ENCODE results near the gene TRIML1. TPM values are rescaled to one million over a fixed set of nuclear protein-coding genes. Genes with fewer than 3 reads are reported as not detected.

TRIML1 gene
- total RNA-seq, 4 donors from 2014 or later, result not detected

GRCh38 chr4:188138227-188138626, 1.0 kb upstream of the TRIML1 start:
- 56 to 59% methylated on average over 10 of the region's 10 CpGs for WGBS, 2 donors
- intact Hi-C loops (cut with DNase I), result no loop called here
- H3K36me3 ChIP-seq, result no peaks in the 10 kb centered on the region
- H3K9me3 ChIP-seq, result no peaks in the 10 kb centered on the region
- no peak overlapping the region for H3K27ac ChIP-seq
- no peaks in the 10 kb centered on the region for H3K27me3 ChIP-seq
- no peaks in the 10 kb centered on the region for H3K4me1 ChIP-seq
- no peak for TF ChIP-seq POLR2A (IDR thresholded peaks at IDR 0.05)
- no peak overlapping the region for H3K4me3 ChIP-seq (replicated peaks in 1 of 3)
- DNase-seq, result no peak

GRCh38 chr4:188139671-188140070, 430 bp downstream of the TRIML1 start:
- no peak for DNase-seq
- intact Hi-C loops (cut with DNase I), result no loop called here
- Histone ChIP-seq H3K4me3 (replicated peaks in 1 of 3) (no peak overlapping the region), H3K36me3 (no peaks in the 10 kb centered on the region), H3K4me1 (no peaks in the 10 kb centered on the region), H3K27me3 (no peaks in the 10 kb centered on the region), H3K9me3 (no peaks in the 10 kb centered on the region), H3K27ac (no peak overlapping the region)
- TF ChIP-seq POLR2A (IDR thresholded peaks at IDR 0.05), result no peak
- TF ChIP-seq, protein P1, sequence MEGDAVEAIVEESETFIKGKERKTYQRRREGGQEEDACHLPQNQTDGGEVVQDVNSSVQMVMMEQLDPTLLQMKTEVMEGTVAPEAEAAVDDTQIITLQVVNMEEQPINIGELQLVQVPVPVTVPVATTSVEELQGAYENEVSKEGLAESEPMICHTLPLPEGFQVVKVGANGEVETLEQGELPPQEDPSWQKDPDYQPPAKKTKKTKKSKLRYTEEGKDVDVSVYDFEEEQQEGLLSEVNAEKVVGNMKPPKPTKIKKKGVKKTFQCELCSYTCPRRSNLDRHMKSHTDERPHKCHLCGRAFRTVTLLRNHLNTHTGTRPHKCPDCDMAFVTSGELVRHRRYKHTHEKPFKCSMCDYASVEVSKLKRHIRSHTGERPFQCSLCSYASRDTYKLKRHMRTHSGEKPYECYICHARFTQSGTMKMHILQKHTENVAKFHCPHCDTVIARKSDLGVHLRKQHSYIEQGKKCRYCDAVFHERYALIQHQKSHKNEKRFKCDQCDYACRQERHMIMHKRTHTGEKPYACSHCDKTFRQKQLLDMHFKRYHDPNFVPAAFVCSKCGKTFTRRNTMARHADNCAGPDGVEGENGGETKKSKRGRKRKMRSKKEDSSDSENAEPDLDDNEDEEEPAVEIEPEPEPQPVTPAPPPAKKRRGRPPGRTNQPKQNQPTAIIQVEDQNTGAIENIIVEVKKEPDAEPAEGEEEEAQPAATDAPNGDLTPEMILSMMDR (IDR thresholded peaks at IDR 0.05), result no peak
- WGBS, 2 donors, result 82 to 89% methylated on average over 11 to 16 of the region's 19 CpGs

DNA sequence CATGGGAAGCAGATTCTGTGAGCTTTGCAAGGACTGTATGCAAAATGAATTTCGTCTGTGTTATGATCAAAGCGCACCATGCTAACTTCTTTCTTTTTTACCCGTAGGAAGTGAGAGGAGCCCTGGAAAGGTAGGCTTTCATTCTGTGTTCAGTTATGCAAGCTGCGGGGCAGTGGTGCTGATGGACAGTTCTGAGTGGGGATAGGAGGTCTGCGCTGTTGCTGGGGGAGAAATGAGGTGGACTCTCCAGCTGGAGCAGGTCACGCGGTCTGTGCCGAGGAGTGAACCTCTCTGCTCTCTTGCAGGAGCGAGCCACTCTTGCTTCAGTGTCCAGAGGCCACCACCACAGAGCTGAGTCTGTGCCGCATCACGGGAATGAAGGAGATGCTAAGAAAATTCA, 4.5 kb downstream of the TRIML1 start:
- no peak overlapping the region for H3K27ac ChIP-seq
- H3K4me1 ChIP-seq, result no peaks in the 10 kb centered on the region
- WGBS, 2 donors, result 68 to 76% methylated on average over 11 of the region's 11 CpGs
- intact Hi-C loops (cut with DNase I), result no loop called here
- TF ChIP-seq, protein P1 (IDR thresholded peaks at IDR 0.05), result no peak
- no peak for TF ChIP-seq POLR2A (IDR thresholded peaks at IDR 0.05)
- no peaks in the 10 kb centered on the region for H3K27me3 ChIP-seq
- H3K36me3 ChIP-seq, result no peaks in the 10 kb centered on the region
- no peak for DNase-seq
- H3K9me3 ChIP-seq, result no peaks in the 10 kb centered on the region
- H3K4me3 ChIP-seq (replicated peaks in 1 of 3), result no peak overlapping the region

GRCh38 chr4:188145601-188146000, 6.4 kb downstream of the TRIML1 start:
- TF ChIP-seq POLR2A (IDR thresholded peaks at IDR 0.05), result no peak
- TF ChIP-seq, protein P1 (IDR thresholded peaks at IDR 0.05), result no peak
- H3K4me1 ChIP-seq, result no peaks in the 10 kb centered on the region
- WGBS, 2 donors, result 83 to 87% methylated on average over 10 of the region's 10 CpGs
- H3K27ac ChIP-seq, result no peak overlapping the region
- no peak overlapping the region for H3K4me3 ChIP-seq (replicated peaks in 1 of 3)
- H3K9me3 ChIP-seq, result no peaks in the 10 kb centered on the region
- intact Hi-C loops (cut with DNase I), result no loop called here
- H3K36me3 ChIP-seq, result no peaks in the 10 kb centered on the region
- DNase-seq, result no peak
- no peaks in the 10 kb centered on the region for H3K27me3 ChIP-seq

- DNase-seq, result no peak
- 84 to 91% methylated on average over 11 of the region's 11 CpGs for WGBS, 2 donors
- Histone ChIP-seq H3K9me3 (no peaks in the 10 kb centered on the region), H3K27me3 (no peaks in the 10 kb centered on the region), H3K36me3 (no peaks in the 10 kb centered on the region), H3K4me1 (no peaks in the 10 kb centered on the region), H3K4me3 (replicated peaks in 1 of 3) (no peak overlapping the region), H3K27ac (no peak overlapping the region)
- TF ChIP-seq, protein P1 (IDR thresholded peaks at IDR 0.05), result no peak
- no peak for TF ChIP-seq POLR2A (IDR thresholded peaks at IDR 0.05)
- intact Hi-C loops (cut with DNase I), result no loop called here
Measured at GRCh38 chr4:188146618-188147017, 7.4 kb downstream of the TRIML1 start.

- Histone ChIP-seq H3K36me3 (no peaks in the 10 kb centered on the region), H3K4me1 (no peaks in the 10 kb centered on the region), H3K27me3 (no peaks in the 10 kb centered on the region), H3K27ac (no peak overlapping the region), H3K4me3 (replicated peaks in 1 of 3) (no peak overlapping the region), H3K9me3 (no peaks in the 10 kb centered on the region)
- DNase-seq, result no peak
- TF ChIP-seq, protein P1 (IDR thresholded peaks at IDR 0.05), result no peak
- TF ChIP-seq POLR2A (IDR thresholded peaks at IDR 0.05), result no peak
- WGBS, 2 donors, result 90 to 94% methylated on average over 11 of the region's 11 CpGs
- intact Hi-C loops (cut with DNase I), result no loop called here
Measured at GRCh38 chr4:188147176-188147575, 7.9 kb downstream of the TRIML1 start.
